GM11168 (cell line): ENCODE results near the gene UNC79.

Source experiments
- in situ Hi-C: fragments of 300-500 bp; cut with MboI; formaldehyde crosslinking; loops from one replicate; pipeline ENCODE4 v1.12.0; 2022; ENCODE audit warnings: low sequenced_read_pairs; ENCODE audit not compliant: unreplicated experiment

The UNC79 gene

DNA sequence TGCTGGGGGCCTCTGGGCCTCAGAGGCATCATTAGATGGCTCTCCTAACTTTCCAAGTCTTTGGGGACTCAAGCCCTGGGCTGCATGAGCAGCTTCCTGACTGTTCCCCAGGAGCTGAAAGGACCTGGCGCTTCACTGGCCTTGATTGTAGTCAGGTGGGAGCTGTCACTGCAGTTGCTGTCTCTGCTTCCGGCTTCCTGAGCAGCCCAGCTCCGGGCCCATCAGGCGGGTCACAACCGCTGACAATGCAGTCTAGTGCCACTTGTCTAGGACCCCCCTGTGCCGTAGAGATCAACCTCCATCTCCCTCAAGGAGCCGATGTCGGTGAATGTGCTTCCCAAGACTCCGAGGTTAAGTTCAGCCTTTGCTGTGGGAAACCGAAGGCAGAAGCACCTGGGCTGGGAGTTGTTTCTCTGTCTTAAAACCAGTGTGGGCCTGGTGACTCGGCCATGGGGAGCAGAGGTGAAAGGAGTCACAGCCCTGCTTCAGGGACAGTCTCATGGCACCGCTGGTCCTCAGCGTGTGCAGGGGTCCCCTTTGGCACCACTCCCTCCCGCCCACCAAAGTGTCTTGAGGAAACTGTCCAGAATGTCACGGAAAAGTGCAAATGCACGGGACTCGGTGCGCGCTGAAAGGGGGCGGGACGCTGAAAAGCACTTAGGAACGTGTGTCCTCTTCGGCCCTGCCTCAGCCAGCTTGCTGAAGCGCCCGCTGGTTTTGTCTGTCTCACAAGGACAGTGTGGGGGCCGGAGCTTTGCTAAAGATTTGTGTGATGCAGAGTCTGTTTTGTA is 312.7 kb downstream of the UNC79 start:
- in situ Hi-C loops = no loop called here

- in situ Hi-C loops = no loop called here
Measured at GRCh38 chr14:93744176-93744575, 313.4 kb downstream of the UNC79 start.

- in situ Hi-C loops = no loop called here
Measured at GRCh38 chr14:93744876-93745275, 314.1 kb downstream of the UNC79 start.

DNA sequence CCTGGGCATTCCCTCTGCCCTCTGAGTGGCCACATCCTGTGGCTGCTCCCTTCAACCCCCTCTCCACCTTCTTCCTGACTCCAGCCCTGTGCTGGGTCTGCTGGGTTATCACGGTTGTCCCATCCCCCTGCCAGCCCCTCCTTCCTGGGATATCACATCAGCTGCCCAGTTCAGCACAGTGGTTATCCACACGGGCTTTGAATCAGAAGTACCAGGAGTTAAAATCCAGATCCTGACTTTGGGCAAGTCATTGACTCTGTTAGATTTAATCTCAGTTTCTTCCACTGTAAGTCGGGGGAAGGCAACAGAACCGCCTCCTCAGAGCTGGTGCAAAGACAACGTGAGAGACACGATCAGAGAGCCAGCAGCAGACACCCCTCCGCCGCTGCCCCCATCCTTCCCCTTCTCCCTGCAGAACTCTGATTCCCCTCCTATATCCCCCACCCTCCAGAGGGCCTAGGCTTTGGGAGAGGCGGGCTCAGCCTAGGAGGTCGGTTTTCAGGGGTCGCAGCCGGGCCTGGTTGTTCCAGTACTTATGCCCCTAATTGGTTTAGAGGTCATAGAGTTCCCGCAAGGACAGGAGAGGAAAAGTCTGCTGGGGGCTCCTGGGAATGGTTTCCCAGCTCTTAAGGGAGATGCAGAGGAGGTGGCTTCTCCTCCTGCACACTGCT is 315.0 kb downstream of the UNC79 start:
- in situ Hi-C loops = no loop called here

DNA sequence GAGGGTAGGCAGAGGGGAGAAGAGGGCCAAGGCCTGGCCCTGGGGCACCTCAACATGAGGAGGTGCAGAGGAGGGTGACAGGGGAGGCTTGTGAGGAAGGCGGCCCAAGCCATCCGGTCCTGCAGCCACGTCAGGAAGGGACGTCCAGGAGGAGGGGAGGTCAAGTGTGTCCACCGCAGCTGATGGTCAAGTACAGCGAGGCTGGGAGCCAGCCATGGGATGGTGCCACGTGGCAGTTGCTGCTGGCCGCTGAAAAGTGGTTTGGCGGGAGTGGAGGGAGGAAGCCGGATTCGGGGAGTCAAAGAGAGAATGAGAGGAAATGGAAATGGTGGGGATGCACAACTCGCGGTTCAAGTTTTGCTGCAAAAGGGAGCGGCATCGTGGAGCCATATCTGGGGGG is 316.4 kb downstream of the UNC79 start:
- in situ Hi-C loops = no loop called here

GRCh38 chr14:93747560-93747959 is 316.8 kb downstream of the UNC79 start:
- in situ Hi-C loops = no loop called here

- in situ Hi-C loops = no loop called here
Measured at GRCh38 chr14:93748208-93749075, 317.7 kb downstream of the UNC79 start.

GRCh38 chr14:93749076-93749420 is 318.3 kb downstream of the UNC79 start:
- in situ Hi-C loops = no loop called here

DNA sequence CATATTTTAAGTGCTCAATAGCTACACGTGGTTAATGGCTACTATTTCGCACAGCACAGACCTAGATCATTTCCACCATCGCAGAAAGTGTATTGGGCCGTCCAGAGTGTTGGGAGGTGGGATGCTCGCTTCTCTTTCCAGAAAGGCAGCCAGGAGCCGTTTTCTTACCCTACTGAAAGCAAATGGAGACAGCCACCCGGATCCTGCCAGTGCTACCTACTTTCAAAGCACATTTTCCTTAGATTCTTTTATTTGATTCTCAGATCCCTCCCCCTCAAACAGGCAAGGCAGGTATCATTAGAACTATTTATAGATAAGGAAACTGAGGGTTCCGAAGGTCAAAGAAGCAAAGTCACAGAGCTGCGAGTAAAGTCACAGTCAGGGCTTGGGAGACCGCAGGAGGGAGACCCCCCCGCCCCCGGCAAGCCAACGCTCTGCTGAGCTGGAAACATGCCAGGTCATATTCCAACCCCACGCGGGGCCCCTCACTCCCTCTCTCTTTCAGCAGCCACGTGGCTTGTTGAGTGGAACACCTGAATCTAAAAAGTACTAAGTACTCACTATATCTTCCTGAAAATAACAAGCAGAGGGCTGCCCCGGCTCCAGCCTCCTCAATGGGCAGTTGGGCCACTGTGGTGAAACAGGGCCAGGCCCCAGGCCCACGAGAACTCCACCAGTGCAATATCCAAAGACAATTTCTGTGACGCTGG is 321.4 kb downstream of the UNC79 start:
- in situ Hi-C loops = no loop called here

- in situ Hi-C loops = no loop called here
Measured at GRCh38 chr14:93752980-93753561, 322.3 kb downstream of the UNC79 start.

DNA sequence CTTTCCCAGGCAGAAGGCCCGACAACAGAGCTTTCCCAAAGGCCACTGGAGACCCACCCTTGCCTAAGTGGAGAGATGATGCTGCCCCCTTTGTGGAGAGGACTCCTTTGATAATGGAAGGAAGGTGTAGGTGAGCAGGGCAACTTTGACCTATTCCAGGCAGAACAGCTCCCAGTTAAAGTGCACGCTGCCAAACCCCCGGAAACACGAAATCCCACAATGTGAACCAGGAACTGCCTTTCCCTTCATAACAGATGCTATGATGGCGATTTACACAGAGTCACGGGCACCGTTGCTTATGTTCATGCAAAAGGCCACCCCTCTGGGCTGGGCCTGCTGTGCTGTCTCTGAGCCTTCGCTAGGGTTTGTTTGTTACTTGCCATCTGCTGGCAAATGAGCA is 322.9 kb downstream of the UNC79 start:
- in situ Hi-C loops = no loop called here

DNA sequence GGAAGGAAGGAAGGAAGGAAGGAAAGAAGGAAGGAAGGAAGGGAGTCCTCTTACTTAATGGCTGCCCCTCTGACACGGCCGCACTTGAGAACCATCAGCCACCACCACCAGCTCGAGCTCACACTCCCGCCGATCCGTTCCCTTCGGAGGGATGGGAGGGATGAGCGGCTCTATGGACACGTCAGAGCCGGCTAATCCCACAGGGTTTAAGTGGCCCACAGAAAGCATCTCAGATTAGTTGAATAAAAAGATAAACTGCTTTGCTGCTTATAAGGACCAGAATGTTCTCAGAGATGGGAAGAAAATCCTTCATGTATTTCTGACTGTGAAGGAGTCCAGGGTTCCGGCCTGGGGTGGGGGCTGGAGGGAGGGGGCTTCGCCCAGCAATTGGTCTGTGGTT is 326.5 kb downstream of the UNC79 start:
- in situ Hi-C loops = no loop called here
